NT2/D1 (cell line): ENCODE data around the gene MTHFD1.

Source experiments
- SUZ12 ChIP-seq: IDR thresholded peaks from 2 replicates; pipeline ENCODE4 v1.6.1; 2011; ENCODE audit not compliant: insufficient read length, insufficient read depth; ENCODE audit errors: extremely low read depth
- YY1 ChIP-seq: IDR thresholded peaks from 2 replicates; pipeline ENCODE4 v1.6.1; 2011; ENCODE audit not compliant: insufficient read length, insufficient read depth

DNA sequence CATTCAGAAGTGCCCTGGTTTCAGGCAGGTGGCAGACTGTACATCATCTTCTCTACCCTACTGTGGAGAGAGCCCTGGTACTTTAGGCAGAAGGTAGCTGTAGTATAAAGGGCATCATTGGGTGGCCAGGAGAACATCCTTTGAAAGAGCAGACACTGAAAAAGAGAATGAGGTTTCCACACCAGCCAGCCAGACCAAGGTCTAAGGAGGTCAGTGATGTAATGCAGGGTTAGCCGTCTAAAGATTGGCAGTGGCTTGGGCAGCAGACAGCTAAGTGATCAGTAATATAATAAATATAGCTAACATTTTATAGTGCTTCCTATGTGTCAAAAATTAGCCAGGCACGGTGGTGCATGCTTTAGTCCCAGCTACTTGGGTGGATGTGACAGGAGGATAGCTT is 103.5 kb downstream of the MTHFD1 start:
- TF ChIP-seq YY1 (no peak), SUZ12 (no peak)
